ENCODE measurements around the gene MAPK11.

DNA sequence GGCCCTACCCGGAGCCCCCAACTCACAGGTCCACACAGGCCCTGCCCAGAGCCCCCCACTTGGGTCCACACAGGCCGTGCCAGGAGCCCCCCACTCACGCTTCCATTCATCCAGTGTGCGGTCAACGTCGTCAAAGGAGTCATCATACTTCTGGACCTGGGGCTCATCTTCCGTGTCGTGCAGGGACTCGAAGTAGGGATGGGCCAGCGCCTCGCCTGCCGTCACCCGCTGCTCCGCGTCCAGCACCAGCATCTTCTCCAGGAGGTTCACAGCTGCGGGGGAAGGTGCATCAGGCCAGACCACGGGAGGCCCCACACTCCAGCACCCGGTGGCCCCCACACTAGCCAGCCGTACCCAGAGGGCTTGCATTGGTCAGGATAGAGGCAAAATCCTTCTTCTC, 15.1 kb downstream of the MAPK11 start:
- TF ChIP-seq POLR2AphosphoS5 (IDR thresholded peaks at IDR 0.05) (no peak), EP300 (IDR thresholded peaks at IDR 0.05) (no peak), POLR2A (IDR thresholded peaks at IDR 0.05) (no peak)
